ENCODE data around the gene KCTD3.

Gene KCTD3

DNA sequence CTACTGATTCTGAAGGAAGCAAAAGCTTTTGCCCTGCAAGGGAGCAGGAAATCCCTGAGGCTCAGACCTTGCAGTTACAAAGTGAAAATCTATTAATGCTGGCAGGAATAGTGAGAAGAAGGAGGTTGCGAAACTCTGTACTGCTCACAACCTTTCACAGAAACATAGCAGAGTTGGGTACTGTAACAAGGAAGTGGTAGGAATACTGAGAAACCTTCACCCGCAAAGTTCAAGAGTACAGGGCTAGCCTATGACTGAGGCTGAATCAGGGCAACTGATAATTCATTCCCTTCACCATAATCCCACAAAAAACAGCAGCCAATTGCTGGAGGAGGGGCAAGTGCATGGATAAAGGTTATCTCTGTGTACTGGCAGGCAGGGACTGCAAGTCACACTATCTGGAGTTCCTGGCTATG is 23.9 kb upstream of the KCTD3 start:
- Histone ChIP-seq H2AFZ (ENCODE audit: low read length) (no peak overlapping the region), H3K27me3 (replicated peaks; ENCODE audit: insufficient read depth, low read length) (no peaks in the 10 kb centered on the region), H3K79me2 (ENCODE audit: low read length) (no peaks in the 10 kb centered on the region), H3K9me3 (replicated peaks; ENCODE audit: insufficient read depth, low read length) (no peaks in the 10 kb centered on the region), H3F3A (ENCODE audit: insufficient read depth, low read length) (peaks cover 9% of the 10 kb centered on the region), H3K36me3 (replicated peaks; ENCODE audit: insufficient read depth, low read length) (no peaks in the 10 kb centered on the region), H3K9me2 (replicated peaks; ENCODE audit: insufficient read depth, low read length) (no peaks in the 10 kb centered on the region), H3K4me2 (ENCODE audit: low read depth, low read length) (peak overlapping the region; percentile 27), H3K4me3 (ENCODE audit: low read length) (no peak overlapping the region), H4K20me1 (ENCODE audit: insufficient read depth, low read length) (no peaks in the 10 kb centered on the region), H3K9ac (ENCODE audit: low read length) (no peak overlapping the region), H3K27ac (ENCODE audit: low read length) (peak overlapping the region; percentile 28; the same call in 1 of the 2 replicates), H3K4me1 (ENCODE audit: low read length) (peaks cover 9% of the 10 kb centered on the region)
- TF ChIP-seq EZH2phosphoT487 (IDR thresholded peaks at IDR 0.05; ENCODE audit: low read length) (no peak), EZH2 (optimal IDR thresholded peaks at IDR 0.05; ENCODE audit: low read depth, low read length) (no peak), CTCF (IDR thresholded peaks at IDR 0.05; ENCODE audit: low read length) (no peak)
- DNase-seq: peak; percentile 47

DNA sequence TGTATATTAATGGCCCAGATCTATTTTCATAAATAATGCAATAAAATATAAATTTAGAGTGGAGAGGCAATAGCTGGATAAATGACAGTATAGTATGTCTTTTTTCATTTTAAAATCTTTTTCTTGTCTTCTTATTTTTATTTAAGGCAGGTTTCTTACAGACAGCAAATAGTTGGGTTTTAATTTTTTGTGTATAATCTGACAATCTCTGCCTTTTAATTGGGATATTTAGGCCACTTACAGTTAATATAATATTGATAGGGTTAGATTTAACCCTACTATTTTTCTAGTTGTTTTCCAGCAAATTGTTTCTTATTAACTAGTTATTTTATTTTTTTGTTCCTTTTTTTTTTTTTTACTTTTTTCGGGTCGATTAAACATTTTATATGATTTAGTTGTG is 23.3 kb upstream of the KCTD3 start:
- Histone ChIP-seq H3K36me3 (replicated peaks; ENCODE audit: insufficient read depth, low read length) (no peaks in the 10 kb centered on the region), H3K79me2 (ENCODE audit: low read length) (no peaks in the 10 kb centered on the region), H3K9me2 (replicated peaks; ENCODE audit: insufficient read depth, low read length) (no peaks in the 10 kb centered on the region), H3K9me3 (replicated peaks; ENCODE audit: insufficient read depth, low read length) (no peaks in the 10 kb centered on the region), H3F3A (ENCODE audit: insufficient read depth, low read length) (peaks cover 9% of the 10 kb centered on the region), H3K9ac (ENCODE audit: low read length) (no peak overlapping the region), H3K4me3 (ENCODE audit: low read length) (no peak overlapping the region), H2AFZ (ENCODE audit: low read length) (no peak overlapping the region), H3K4me1 (ENCODE audit: low read length) (peaks cover 9% of the 10 kb centered on the region), H4K20me1 (ENCODE audit: insufficient read depth, low read length) (no peaks in the 10 kb centered on the region), H3K4me2 (ENCODE audit: low read depth, low read length) (no peak overlapping the region; the same call in 1 of the 2 replicates), H3K27ac (ENCODE audit: low read length) (no peak overlapping the region), H3K27me3 (replicated peaks; ENCODE audit: insufficient read depth, low read length) (no peaks in the 10 kb centered on the region)
- no peak for DNase-seq
- no peak for TF ChIP-seq CTCF (IDR thresholded peaks at IDR 0.05; ENCODE audit: low read length)

GRCh38 chr1:215544566-215544965 is 22.5 kb upstream of the KCTD3 start:
- Histone ChIP-seq H4K20me1 (ENCODE audit: insufficient read depth, low read length) (no peaks in the 10 kb centered on the region), H3K9me2 (replicated peaks; ENCODE audit: insufficient read depth, low read length) (no peaks in the 10 kb centered on the region), H3K79me2 (ENCODE audit: low read length) (no peaks in the 10 kb centered on the region), H3K36me3 (replicated peaks; ENCODE audit: insufficient read depth, low read length) (no peaks in the 10 kb centered on the region), H3K4me2 (ENCODE audit: low read depth, low read length) (no peak overlapping the region), H3K27ac (ENCODE audit: low read length) (no peak overlapping the region), H3K4me3 (ENCODE audit: low read length) (no peak overlapping the region), H3K9me3 (replicated peaks; ENCODE audit: insufficient read depth, low read length) (no peaks in the 10 kb centered on the region), H3F3A (ENCODE audit: insufficient read depth, low read length) (peaks cover 9% of the 10 kb centered on the region), H2AFZ (ENCODE audit: low read length) (no peak overlapping the region), H3K9ac (ENCODE audit: low read length) (no peak overlapping the region), H3K4me1 (ENCODE audit: low read length) (peaks cover 9% of the 10 kb centered on the region), H3K27me3 (replicated peaks; ENCODE audit: insufficient read depth, low read length) (no peaks in the 10 kb centered on the region)
- DNase-seq: no peak
- no peak for TF ChIP-seq EZH2phosphoT487 (IDR thresholded peaks at IDR 0.05; ENCODE audit: low read length)
- TF ChIP-seq CTCF (IDR thresholded peaks at IDR 0.05; ENCODE audit: low read length): no peak

Measured in MM.1S (cell line).